Natural killer cell treated with Interleukin-12 subunit alpha and Interleukin-12 subunit beta and Interleukin-15 and Interleukin-18, amount 100 ng/mL, for 72 hours (primary cell): ENCODE results near the gene WHAMM. TPM values are rescaled to one million over a fixed set of nuclear protein-coding genes. Genes with fewer than 3 reads are reported as not detected.

Experiments
- ATAC-seq, 2 donors: fragments of 150-1000 bp; cut with Tn5 transposase in 1 of 2; sonication (Bioruptor Pico), chemical (Tn5 transposase) in 1 of 2; 2 replicates each; pipeline ENCODE4 v1.10.0; 2021
- DNase-seq: peaks from one replicate; pipeline ENCODE4 v3.0.0; 2022; ENCODE audit warnings: low spot score
- H3K27ac Mint-ChIP-seq, 2 donors: 1 replicate in 1 of 2; 2 replicates in 1 of 2; pipeline ENCODE4 v1.8.0; 2022; ENCODE audit warnings: mixed read lengths in 2 of 2, mild to moderate bottlenecking in 1 of 2, moderate library complexity in 1 of 2
- H3K27me3 Mint-ChIP-seq, 2 donors: 1 replicate in 1 of 2; 2 replicates in 1 of 2; pipeline ENCODE4 v1.8.0; 2022; ENCODE audit warnings: mixed read lengths in 2 of 2
- H3K36me3 Mint-ChIP-seq: one replicate; pipeline ENCODE4 v1.8.0; 2022; ENCODE audit warnings: mixed read lengths
- H3K4me1 Mint-ChIP-seq, 2 donors: 1 replicate in 1 of 2; 2 replicates in 1 of 2; pipeline ENCODE4 v1.8.0; 2022; ENCODE audit warnings: low read depth in 2 of 2, mixed read lengths in 2 of 2, mild to moderate bottlenecking in 1 of 2
- H3K4me3 Mint-ChIP-seq: one replicate; pipeline ENCODE4 v1.8.0; 2022; ENCODE audit warnings: mixed read lengths
- H3K9me3 Mint-ChIP-seq: 2 replicates; pipeline ENCODE4 v1.8.0; 2022; ENCODE audit warnings: mixed read lengths
- total RNA-seq, 2 donors: library from RNA; stranded (reverse); gene quantifications; one replicate each; pipeline ENCODE4 v1.2.3, GENCODE V29; 2022

The WHAMM gene
- total RNA-seq, 2 donors from 2014 or later, result 12.7 to 13.7 TPM

- H3K4me1 Mint-ChIP-seq, result peaks cover 27 to 31% of the 10 kb centered on the region in 2 donors
- ATAC-seq (peak in 1 of 2 donors; percentile 46), DNase-seq (no peak)
- H3K9me3 Mint-ChIP-seq, result no peaks in the 10 kb centered on the region
- H3K4me3 Mint-ChIP-seq, result no peak overlapping the region
- H3K27me3 Mint-ChIP-seq, result no peaks in the 10 kb centered on the region
- H3K27ac Mint-ChIP-seq, result no peak overlapping the region
- peaks cover 39% of the 10 kb centered on the region for H3K36me3 Mint-ChIP-seq
These were observed 26.0 kb downstream of the WHAMM start for GRCh38 chr15:82835391-82835917.

DNA sequence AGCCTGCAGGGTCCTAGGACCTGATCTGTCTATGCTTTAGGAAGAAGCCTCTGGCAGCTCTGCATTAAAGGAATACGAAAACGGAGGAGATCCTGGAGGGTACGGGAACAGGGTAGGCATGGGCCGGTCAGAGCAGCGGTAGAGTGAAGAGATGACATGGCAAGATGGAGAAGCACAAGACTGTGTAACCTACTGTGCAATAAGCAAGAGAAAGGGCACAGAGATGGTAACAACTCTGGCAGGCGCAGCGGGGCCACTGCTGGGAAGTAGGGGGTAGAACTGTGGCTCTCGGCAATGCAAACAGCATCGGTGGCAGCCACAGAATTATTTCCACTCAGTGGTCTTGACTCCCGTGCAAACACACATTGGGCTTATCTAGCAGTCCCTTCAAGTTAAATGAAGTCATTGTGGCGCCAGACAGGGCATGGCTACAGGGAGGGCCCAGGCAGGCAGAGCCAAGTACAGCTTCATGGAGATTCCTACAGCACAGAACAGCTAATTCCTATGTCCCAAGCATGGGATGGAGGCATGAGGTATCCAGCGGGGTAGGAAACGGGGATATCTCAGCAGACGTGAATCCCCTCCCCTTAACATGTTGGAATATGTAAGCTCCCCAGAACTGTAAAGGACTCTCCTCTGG is 28.8 kb downstream of the WHAMM start:
- H3K27ac Mint-ChIP-seq, result no peak overlapping the region
- H3K4me1 Mint-ChIP-seq, result peaks cover 2 to 12% of the 10 kb centered on the region in 2 donors
- H3K27me3 Mint-ChIP-seq, result no peaks in the 10 kb centered on the region
- ATAC-seq (no peak), DNase-seq (no peak)
- H3K4me3 Mint-ChIP-seq, result no peak overlapping the region
- peaks cover 18% of the 10 kb centered on the region for H3K36me3 Mint-ChIP-seq
- H3K9me3 Mint-ChIP-seq, result no peaks in the 10 kb centered on the region

DNA sequence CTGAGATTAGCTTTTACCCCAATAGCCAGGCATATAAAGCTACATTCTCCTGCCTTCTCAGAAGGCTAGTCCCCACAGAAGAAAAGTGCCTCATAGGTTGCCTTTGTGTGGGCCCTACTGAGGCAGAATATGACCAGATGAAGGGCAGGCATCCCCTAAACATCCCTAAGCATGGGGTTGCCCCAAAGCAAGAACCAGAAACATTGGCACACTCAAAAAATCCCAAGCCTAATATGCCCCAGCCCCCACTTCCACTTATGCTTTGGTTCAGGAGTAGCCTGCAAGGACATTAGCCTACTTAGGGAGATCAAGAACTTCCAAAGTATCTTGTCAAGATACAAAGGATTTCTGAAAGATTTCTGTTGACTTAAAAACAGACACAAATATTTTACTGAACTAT is 29.7 kb downstream of the WHAMM start:
- no peak for DNase-seq
- ATAC-seq, result no peak
- Mint-ChIP-seq H3K27ac (no peak overlapping the region), H3K9me3 (no peaks in the 10 kb centered on the region), H3K27me3 (no peaks in the 10 kb centered on the region), H3K36me3 (peaks cover 15% of the 10 kb centered on the region), H3K4me3 (no peak overlapping the region), H3K4me1 (peaks cover 0 to 11% of the 10 kb centered on the region in 2 donors)

- Mint-ChIP-seq H3K27ac (no peak overlapping the region), H3K4me3 (no peak overlapping the region), H3K36me3 (peaks cover 15% of the 10 kb centered on the region), H3K9me3 (no peaks in the 10 kb centered on the region), H3K4me1 (peaks cover 6 to 16% of the 10 kb centered on the region in 2 donors), H3K27me3 (no peaks in the 10 kb centered on the region)
- ATAC-seq (no peak), DNase-seq (no peak)
These were observed 30.7 kb downstream of the WHAMM start for GRCh38 chr15:82840166-82840565.

- H3K4me3 Mint-ChIP-seq, result no peak overlapping the region
- no peaks in the 10 kb centered on the region for H3K9me3 Mint-ChIP-seq
- no peaks in the 10 kb centered on the region for H3K27me3 Mint-ChIP-seq
- H3K36me3 Mint-ChIP-seq, result no peaks in the 10 kb centered on the region
- no peak overlapping the region for H3K27ac Mint-ChIP-seq
- ATAC-seq, result no peak
- H3K4me1 Mint-ChIP-seq, result peaks cover 5 to 8% of the 10 kb centered on the region in 2 donors
- no peak for DNase-seq
These were observed 34.1 kb downstream of the WHAMM start for GRCh38 chr15:82843566-82843965.

DNA sequence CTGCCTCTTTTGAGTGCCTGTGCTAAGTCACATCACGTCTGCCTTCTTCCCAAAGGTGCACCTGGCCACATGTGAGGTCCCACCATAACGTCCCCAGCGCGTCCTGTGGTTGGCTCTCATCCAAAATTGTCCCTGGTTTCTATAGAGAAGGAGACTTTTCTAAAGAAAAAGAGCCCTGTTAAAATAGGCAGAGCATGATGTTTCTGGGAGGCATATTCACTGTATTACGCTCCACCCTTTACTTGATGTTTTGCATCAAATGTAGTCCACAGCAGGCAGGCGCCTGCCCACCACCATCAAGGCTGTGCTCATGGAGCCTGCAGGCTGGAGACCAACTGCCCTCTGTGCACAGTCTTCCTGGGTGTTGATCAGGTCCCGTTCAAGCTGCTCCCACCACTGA is 36.3 kb downstream of the WHAMM start:
- Mint-ChIP-seq H3K27ac (no peak overlapping the region), H3K27me3 (no peaks in the 10 kb centered on the region), H3K9me3 (no peaks in the 10 kb centered on the region), H3K4me1 (peaks cover 15 to 17% of the 10 kb centered on the region in 2 donors), H3K4me3 (no peak overlapping the region), H3K36me3 (no peaks in the 10 kb centered on the region)
- no peak for DNase-seq
- no peak for ATAC-seq

- DNase-seq, result no peak
- no peak overlapping the region for H3K27ac Mint-ChIP-seq
- ATAC-seq, result no peak
- no peaks in the 10 kb centered on the region for H3K36me3 Mint-ChIP-seq
- H3K4me3 Mint-ChIP-seq, result no peak overlapping the region
- H3K9me3 Mint-ChIP-seq, result no peaks in the 10 kb centered on the region
- H3K4me1 Mint-ChIP-seq, result peaks cover 15 to 17% of the 10 kb centered on the region in 2 donors
- no peaks in the 10 kb centered on the region for H3K27me3 Mint-ChIP-seq
These were observed 37.2 kb downstream of the WHAMM start for GRCh38 chr15:82846621-82847020.

- Mint-ChIP-seq H3K4me3 (no peak overlapping the region), H3K27ac (no peak overlapping the region), H3K36me3 (no peaks in the 10 kb centered on the region), H3K4me1 (peaks cover 15 to 17% of the 10 kb centered on the region in 2 donors), H3K27me3 (no peaks in the 10 kb centered on the region), H3K9me3 (no peaks in the 10 kb centered on the region)
- no peak for DNase-seq
- no peak for ATAC-seq
These were observed 38.3 kb downstream of the WHAMM start for GRCh38 chr15:82847703-82848102.

DNA sequence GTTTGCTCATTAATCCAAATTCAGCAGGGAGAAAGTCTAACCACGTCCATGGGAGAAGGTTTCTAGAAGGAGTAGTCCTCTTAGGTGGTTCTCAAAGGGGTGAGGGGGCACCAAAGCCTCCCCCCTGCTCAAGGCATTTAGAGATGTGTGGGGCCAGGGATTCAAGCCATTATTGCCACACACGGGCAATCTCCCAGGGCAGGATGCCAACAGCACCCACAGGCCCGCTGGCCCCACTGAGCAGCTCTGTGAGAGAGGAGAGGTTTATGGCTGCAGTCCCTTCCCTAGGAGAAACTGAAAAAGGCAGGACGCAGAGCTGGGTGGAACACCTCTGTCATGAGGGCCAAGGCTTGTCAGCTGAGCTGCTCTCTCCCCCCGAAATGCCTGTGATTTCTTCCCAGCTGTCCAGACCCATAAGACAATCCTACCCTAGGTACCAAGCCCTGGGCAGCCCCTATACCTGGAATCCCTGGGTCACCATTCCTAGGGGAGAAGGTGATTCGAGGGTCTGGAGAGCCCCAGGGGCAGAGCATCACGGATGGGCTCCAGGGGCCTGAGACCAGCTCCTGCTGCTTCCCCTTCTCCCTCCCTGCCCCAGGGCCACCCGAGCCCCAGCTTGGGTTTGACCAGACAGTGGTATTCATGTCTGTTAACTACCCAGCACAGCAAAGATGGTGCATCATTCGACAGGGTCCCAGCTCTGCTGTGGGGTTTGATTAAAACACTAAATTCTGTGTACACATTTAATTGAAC is 39.0 kb downstream of the WHAMM start:
- ATAC-seq (no peak), DNase-seq (no peak)
- Mint-ChIP-seq H3K4me1 (peaks cover 15 to 17% of the 10 kb centered on the region in 2 donors), H3K36me3 (no peaks in the 10 kb centered on the region), H3K9me3 (no peaks in the 10 kb centered on the region), H3K4me3 (no peak overlapping the region), H3K27ac (no peak overlapping the region), H3K27me3 (no peaks in the 10 kb centered on the region)

- DNase-seq (peak; percentile 69), ATAC-seq (peak; percentile 63 to 73)
- Mint-ChIP-seq H3K36me3 (no peaks in the 10 kb centered on the region), H3K4me3 (no peak overlapping the region), H3K4me1 (peaks cover 13 to 14% of the 10 kb centered on the region in 2 donors), H3K27ac (peak overlapping the region in 1 of 2 donors; percentile 53), H3K27me3 (no peaks in the 10 kb centered on the region), H3K9me3 (no peaks in the 10 kb centered on the region)
These were observed 40.4 kb downstream of the WHAMM start for GRCh38 chr15:82849556-82850512.

GRCh38 chr15:82850731-82851130 is 41.3 kb downstream of the WHAMM start:
- ATAC-seq (no peak), DNase-seq (no peak)
- no peaks in the 10 kb centered on the region for H3K36me3 Mint-ChIP-seq
- peaks cover 9 to 10% of the 10 kb centered on the region in 2 donors for H3K4me1 Mint-ChIP-seq
- H3K9me3 Mint-ChIP-seq, result no peaks in the 10 kb centered on the region
- H3K4me3 Mint-ChIP-seq, result no peak overlapping the region
- no peaks in the 10 kb centered on the region for H3K27me3 Mint-ChIP-seq
- no peak overlapping the region for H3K27ac Mint-ChIP-seq

- Mint-ChIP-seq H3K27ac (no peak overlapping the region), H3K9me3 (no peaks in the 10 kb centered on the region), H3K36me3 (no peaks in the 10 kb centered on the region), H3K4me1 (peaks cover 9 to 10% of the 10 kb centered on the region in 2 donors), H3K4me3 (no peak overlapping the region), H3K27me3 (no peaks in the 10 kb centered on the region)
- ATAC-seq (no peak), DNase-seq (no peak)
These were observed 42.0 kb downstream of the WHAMM start for GRCh38 chr15:82851306-82851850.

- ATAC-seq, result no peak
- no peak overlapping the region for H3K27ac Mint-ChIP-seq
- no peak for DNase-seq
- H3K4me1 Mint-ChIP-seq, result peaks cover 9 to 10% of the 10 kb centered on the region in 2 donors
- no peaks in the 10 kb centered on the region for H3K9me3 Mint-ChIP-seq
- no peaks in the 10 kb centered on the region for H3K27me3 Mint-ChIP-seq
- no peak overlapping the region for H3K4me3 Mint-ChIP-seq
- no peaks in the 10 kb centered on the region for H3K36me3 Mint-ChIP-seq
These were observed 42.6 kb downstream of the WHAMM start for GRCh38 chr15:82851981-82852511.
